Measurements from ENCODE around the gene CDX1. TPM values are rescaled to one million over a fixed set of nuclear protein-coding genes. Genes with fewer than 3 reads are reported as not detected.

The CDX1 gene
- total RNA-seq, 1 experiment from 2014 or later: 0.22 TPM

DNA sequence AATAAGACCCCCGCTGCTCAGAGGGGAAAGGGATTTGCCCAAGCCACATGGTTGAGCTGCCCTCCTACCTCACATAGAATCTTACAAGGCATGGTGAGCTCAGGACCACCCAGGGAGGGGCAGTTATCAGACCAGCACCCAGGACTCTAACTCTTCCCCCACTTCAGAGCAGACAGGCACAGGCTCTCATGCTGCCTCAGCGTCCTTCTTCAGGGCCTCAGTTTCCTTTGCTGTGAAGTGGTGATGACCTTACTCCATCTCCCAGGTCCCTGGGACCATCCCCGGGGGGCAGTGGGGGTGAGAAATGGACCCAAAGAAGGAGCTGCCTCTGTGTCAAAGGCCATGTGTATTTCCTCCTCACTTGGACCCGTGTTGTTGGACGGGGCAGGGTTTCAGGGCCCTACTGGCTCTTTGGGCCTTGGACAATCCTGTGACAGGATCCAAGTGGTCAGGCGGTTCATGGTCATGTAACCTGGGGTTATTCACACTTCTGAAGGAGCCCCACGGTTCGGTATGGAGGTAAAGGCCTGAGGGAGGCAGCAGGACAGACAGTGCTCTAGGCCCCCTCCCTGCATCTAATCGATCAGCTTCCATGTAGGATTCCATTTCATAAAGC is 48.5 kb upstream of the CDX1 start:
- Histone ChIP-seq H3K4ac (ENCODE audit: low read depth, low read length) (no peak overlapping the region), H3K56ac (ENCODE audit: insufficient read length, low read depth, low read length) (no peak overlapping the region), H3K79me1 (ENCODE audit: insufficient read depth, low read depth, low read length, poor library complexity, severe bottlenecking) (no peaks in the 10 kb centered on the region), H4K91ac (ENCODE audit: insufficient read length, low read depth, low read length) (no peak overlapping the region), H4K20me1 (ENCODE audit: control insufficient read depth, insufficient read depth, insufficient read length) (no peaks in the 10 kb centered on the region), H3K27me3 (ENCODE audit: insufficient read depth, low read length) (no peaks in the 10 kb centered on the region), H3K9ac (ENCODE audit: extremely low read depth, insufficient read length, low read length) (no peak overlapping the region), H3K14ac (ENCODE audit: insufficient read depth, low read length) (no peak overlapping the region), H2AFZ (ENCODE audit: low read length) (no peak overlapping the region), H4K5ac (ENCODE audit: insufficient read length, low read depth, low read length) (no peak overlapping the region), H3T11ph (ENCODE audit: low read length) (no peak overlapping the region), H3K9me3 (ENCODE audit: control insufficient read depth, low read depth, low read length) (no peaks in the 10 kb centered on the region), H3K23ac (ENCODE audit: insufficient read length, low read depth, low read length) (no peak overlapping the region), H3K18ac (ENCODE audit: insufficient read length, low read depth, low read length) (no peak overlapping the region), H3K23me2 (ENCODE audit: insufficient read length, low read depth, low read length, poor library complexity, severe bottlenecking) (no peaks in the 10 kb centered on the region), H4K8ac (replicated peaks; ENCODE audit: insufficient read length, low read depth, low read length) (no peak overlapping the region), H2BK15ac (ENCODE audit: low read depth, low read length) (no peak overlapping the region), H2AK5ac (ENCODE audit: insufficient read length, low read length) (no peak overlapping the region), H2BK120ac (ENCODE audit: low read depth, low read length, poor library complexity, severe bottlenecking) (no peak overlapping the region), H2BK5ac (ENCODE audit: insufficient read length, low read length) (no peak overlapping the region), H3K4me2 (ENCODE audit: insufficient read depth, insufficient read length, low read length) (no peak overlapping the region), H2BK20ac (ENCODE audit: low read depth, low read length, poor library complexity, severe bottlenecking) (no peak overlapping the region), H2BK12ac (ENCODE audit: insufficient read length, low read depth, low read length) (no peak overlapping the region), H3K4me1 (ENCODE audit: insufficient read depth, low read length) (no peaks in the 10 kb centered on the region), H3K79me2 (ENCODE audit: insufficient read depth, low read length) (no peaks in the 10 kb centered on the region), H3K27ac (ENCODE audit: insufficient read length, low read depth, low read length) (no peak overlapping the region)
- DNase-seq: peak; percentile 16
- H3K9me3 Mint-ChIP-seq: no peaks in the 10 kb centered on the region
- TF ChIP-seq, protein P1, sequence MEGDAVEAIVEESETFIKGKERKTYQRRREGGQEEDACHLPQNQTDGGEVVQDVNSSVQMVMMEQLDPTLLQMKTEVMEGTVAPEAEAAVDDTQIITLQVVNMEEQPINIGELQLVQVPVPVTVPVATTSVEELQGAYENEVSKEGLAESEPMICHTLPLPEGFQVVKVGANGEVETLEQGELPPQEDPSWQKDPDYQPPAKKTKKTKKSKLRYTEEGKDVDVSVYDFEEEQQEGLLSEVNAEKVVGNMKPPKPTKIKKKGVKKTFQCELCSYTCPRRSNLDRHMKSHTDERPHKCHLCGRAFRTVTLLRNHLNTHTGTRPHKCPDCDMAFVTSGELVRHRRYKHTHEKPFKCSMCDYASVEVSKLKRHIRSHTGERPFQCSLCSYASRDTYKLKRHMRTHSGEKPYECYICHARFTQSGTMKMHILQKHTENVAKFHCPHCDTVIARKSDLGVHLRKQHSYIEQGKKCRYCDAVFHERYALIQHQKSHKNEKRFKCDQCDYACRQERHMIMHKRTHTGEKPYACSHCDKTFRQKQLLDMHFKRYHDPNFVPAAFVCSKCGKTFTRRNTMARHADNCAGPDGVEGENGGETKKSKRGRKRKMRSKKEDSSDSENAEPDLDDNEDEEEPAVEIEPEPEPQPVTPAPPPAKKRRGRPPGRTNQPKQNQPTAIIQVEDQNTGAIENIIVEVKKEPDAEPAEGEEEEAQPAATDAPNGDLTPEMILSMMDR (conservative IDR thresholded peaks at IDR 0.05): no peak
- H3K36me3 Mint-ChIP-seq (ENCODE audit: insufficient read depth in 1 of 3, low read depth in 3 of 3): no peaks in the 10 kb centered on the region
- no peak overlapping the region for H3K27ac Mint-ChIP-seq
- H3K4me3 Mint-ChIP-seq: no peak overlapping the region
- peaks cover 13 to 24% of the 10 kb centered on the region in 2 experiments for H3K4me1 Mint-ChIP-seq
- H3K27me3 Mint-ChIP-seq (ENCODE audit: low read depth): peaks cover 9% of the 10 kb centered on the region
- WGBS (ENCODE audit: extremely low coverage, insufficient read length, low lambda C conversion rate): no CpG with 5 or more reads among the region's 9 CpGs

Measured in H9 (cell line).